Measurements from ENCODE around the gene LDLRAD4.

- TF ChIP-seq CTCF (IDR thresholded peaks at IDR 0.05; ENCODE audit: insufficient read depth, low read length) (no peak), REST (IDR thresholded peaks at IDR 0.05; ENCODE audit: insufficient replicate concordance, low read depth) (no peak), POLR2AphosphoS5 (IDR thresholded peaks at IDR 0.05; ENCODE audit: low read depth) (no peak), GABPA (IDR thresholded peaks at IDR 0.05; ENCODE audit: low read depth) (no peak), SPI1 (IDR thresholded peaks at IDR 0.05; ENCODE audit: borderline replicate concordance, low read depth) (no peak)
Observed at GRCh38 chr18:13495961-13496360, 277.4 kb downstream of the LDLRAD4 start.

Measured in HL-60 (cell line).